ENCODE data around the gene EEF1G.

Gene EEF1G

DNA sequence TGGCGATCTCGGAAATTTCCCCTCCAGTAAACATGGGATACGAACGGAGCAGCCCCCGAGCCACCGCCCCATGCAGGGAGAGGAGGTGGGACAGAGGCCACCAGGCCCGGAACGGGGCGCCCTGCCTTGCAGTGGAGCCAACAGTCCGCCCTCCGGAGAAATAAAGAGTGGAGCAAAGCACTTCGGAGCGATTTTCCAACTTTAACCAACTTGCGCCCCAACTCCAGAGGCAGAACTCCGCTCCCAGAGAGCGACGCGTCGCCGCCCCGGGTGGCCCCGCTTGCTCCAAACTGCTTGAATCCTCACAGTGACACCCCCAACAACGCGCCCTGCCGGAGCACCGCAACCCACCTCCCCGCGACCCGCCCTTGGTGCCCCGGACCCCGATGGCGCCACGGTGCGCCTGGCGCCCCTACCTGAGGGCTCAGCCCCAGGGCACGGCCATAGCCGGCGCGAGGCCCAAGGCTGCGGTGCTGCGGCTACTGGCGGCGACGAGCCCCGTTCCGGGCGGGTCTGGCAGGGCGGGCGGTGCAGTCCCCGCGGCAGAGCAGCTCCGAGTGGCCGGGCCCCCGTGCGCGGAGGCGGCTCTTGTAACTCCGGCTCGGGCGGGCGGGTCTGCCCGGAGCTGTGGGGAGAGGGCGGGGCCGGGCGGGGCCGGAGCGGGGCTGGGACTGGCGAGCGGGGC is 27.3 kb downstream of the EEF1G start, which contains the start of gene AHNAK:
Gene AHNAK, minus strand, starts transcription at position 563 of the 685 bp plus-strand sequence. CDS start 10,708 bp downstream, outside the sequence.
- Histone ChIP-seq H4K20me1 (ENCODE audit: low read depth, low read length) (no peaks in the 10 kb centered on the region), H3K9me2 (replicated peaks; ENCODE audit: insufficient read depth, low read length) (no peaks in the 10 kb centered on the region), H3K27ac (ENCODE audit: low read depth, low read length) (no peak within 1 kb of the TSS), H3K79me2 (ENCODE audit: insufficient read depth, low read length) (no peaks in the 10 kb centered on the region), H3K36me3 (ENCODE audit: low read length) (no peaks in the 10 kb centered on the region), H3K27me3 (ENCODE audit: low read length) (no peaks in the 10 kb centered on the region), H3K4me3 (ENCODE audit: insufficient read depth, low read length, poor library complexity, severe bottlenecking) (no peak within 1 kb of the TSS), H3K9ac (ENCODE audit: low read length) (no peak within 1 kb of the TSS), H3K9me3 (ENCODE audit: insufficient read depth, low read length) (no peaks in the 10 kb centered on the region), H2AFZ (ENCODE audit: low read depth, low read length, severe bottlenecking) (no peak within 1 kb of the TSS), H3F3A (ENCODE audit: insufficient read depth) (no peaks in the 10 kb centered on the region), H3K4me2 (ENCODE audit: low read depth, low read length, poor library complexity, severe bottlenecking) (peak within 1 kb of the TSS; percentile 12)
- no peak for TF ChIP-seq EZH2phosphoT487 (conservative IDR thresholded peaks at IDR 0.05; ENCODE audit: low read length)
- TF ChIP-seq, protein P1, sequence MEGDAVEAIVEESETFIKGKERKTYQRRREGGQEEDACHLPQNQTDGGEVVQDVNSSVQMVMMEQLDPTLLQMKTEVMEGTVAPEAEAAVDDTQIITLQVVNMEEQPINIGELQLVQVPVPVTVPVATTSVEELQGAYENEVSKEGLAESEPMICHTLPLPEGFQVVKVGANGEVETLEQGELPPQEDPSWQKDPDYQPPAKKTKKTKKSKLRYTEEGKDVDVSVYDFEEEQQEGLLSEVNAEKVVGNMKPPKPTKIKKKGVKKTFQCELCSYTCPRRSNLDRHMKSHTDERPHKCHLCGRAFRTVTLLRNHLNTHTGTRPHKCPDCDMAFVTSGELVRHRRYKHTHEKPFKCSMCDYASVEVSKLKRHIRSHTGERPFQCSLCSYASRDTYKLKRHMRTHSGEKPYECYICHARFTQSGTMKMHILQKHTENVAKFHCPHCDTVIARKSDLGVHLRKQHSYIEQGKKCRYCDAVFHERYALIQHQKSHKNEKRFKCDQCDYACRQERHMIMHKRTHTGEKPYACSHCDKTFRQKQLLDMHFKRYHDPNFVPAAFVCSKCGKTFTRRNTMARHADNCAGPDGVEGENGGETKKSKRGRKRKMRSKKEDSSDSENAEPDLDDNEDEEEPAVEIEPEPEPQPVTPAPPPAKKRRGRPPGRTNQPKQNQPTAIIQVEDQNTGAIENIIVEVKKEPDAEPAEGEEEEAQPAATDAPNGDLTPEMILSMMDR (IDR thresholded peaks at IDR 0.05; ENCODE audit: insufficient read depth, low read length, poor library complexity, severe bottlenecking): no peak

DNA sequence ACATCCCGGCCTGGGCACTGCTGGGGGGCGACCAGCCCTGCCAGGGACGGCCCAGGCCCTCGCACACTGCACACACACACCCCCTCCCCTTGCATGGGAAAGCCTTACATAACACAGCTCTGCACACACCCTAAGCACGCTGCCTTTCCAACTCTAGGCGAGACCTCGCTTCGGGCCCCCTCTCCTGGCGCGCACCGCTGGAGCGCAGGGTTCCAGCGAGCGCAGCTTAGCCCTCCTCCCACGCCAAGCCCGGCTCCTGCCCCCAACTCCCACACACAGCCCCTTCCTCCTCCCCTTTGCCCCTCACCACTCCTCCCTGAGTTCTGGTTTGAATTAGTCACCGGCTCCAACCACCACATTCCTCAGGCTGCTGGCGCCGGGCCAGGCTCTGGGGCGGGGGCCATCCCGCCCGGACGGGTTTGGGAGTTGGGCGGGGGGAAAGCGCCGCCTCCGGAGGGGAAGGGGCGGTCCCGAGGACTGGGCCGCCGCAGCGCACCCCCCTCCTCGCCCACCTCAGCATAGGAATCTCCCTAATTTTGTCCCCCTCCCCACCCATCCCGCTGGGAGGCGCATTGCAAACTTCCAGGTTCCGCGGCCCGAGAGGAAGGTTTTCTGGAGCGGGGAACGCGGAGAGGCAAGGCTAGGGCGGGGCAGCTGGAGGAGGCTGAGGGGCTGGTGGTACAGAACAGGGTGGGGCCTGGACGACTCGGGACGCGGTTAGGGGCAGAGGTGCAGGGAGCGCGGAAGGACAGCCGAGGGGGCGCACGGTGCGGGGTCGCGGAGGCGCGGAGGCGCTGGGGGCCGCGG is 28.1 kb downstream of the EEF1G start:
- H3F3A ChIP-seq (ENCODE audit: insufficient read depth): no peaks in the 10 kb centered on the region
- no peak overlapping the region for H3K9ac ChIP-seq (ENCODE audit: low read length)
- H3K9me3 ChIP-seq (ENCODE audit: insufficient read depth, low read length): no peaks in the 10 kb centered on the region
- no peaks in the 10 kb centered on the region for H4K20me1 ChIP-seq (ENCODE audit: low read depth, low read length)
- H3K9me2 ChIP-seq (replicated peaks; ENCODE audit: insufficient read depth, low read length): no peaks in the 10 kb centered on the region
- H3K79me2 ChIP-seq (ENCODE audit: insufficient read depth, low read length): no peaks in the 10 kb centered on the region
- peak overlapping the region; percentile 12 for H3K4me2 ChIP-seq (ENCODE audit: low read depth, low read length, poor library complexity, severe bottlenecking)
- H3K4me3 ChIP-seq (ENCODE audit: insufficient read depth, low read length, poor library complexity, severe bottlenecking): no peak overlapping the region
- no peak for TF ChIP-seq EZH2phosphoT487 (conservative IDR thresholded peaks at IDR 0.05; ENCODE audit: low read length)
- TF ChIP-seq, protein P1 (IDR thresholded peaks at IDR 0.05; ENCODE audit: insufficient read depth, low read length, poor library complexity, severe bottlenecking): no peak
- no peak overlapping the region for H3K27ac ChIP-seq (ENCODE audit: low read depth, low read length)
- H3K36me3 ChIP-seq (ENCODE audit: low read length): no peaks in the 10 kb centered on the region
- no peaks in the 10 kb centered on the region for H3K27me3 ChIP-seq (ENCODE audit: low read length)
- H2AFZ ChIP-seq (ENCODE audit: low read depth, low read length, severe bottlenecking): no peak overlapping the region

DNA sequence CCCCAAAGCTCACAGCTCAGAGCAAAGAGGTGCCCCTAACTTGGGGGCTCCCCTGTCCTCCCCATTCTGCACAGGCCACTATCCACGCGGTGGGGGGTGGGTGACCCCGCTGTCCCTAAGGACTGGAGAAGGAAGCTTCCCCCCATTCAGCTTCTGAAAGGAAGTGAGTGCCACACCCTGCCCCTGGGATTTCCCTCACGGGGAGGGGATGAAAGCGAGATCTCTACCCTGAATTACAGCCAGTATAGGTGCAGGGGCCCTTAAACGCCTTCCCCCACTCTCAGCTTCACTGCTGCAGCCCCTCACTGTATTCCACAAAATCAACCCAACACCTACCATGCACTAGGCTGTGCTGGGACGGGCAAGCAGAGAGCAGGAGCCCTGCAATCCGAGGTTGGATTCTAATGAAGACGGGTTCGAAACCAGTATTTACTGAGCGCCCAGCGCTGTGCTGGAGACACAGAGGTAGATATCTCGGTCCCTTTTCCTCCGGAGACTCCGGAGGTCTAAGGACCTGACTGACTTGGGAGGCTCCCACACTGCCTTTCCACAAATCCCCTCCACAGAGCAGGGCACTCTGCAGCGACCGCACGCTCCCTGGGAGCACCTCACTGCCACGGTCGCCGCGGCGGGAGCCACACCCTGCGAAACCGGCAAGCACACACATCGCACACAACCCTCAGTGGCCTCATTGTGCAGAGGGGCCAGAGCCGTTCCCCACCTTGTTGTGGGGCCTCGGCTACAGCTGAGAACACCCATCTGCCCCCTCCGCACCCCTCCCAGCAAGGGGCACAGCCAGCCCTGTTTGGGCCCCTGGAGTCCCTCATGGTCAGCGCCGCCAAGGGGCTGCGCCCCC is 28.9 kb downstream of the EEF1G start:
- H3K27me3 ChIP-seq (ENCODE audit: low read length): no peaks in the 10 kb centered on the region
- H3F3A ChIP-seq (ENCODE audit: insufficient read depth): no peaks in the 10 kb centered on the region
- no peak overlapping the region for H2AFZ ChIP-seq (ENCODE audit: low read depth, low read length, severe bottlenecking)

More for the DNA sequence above, 28.9 kb downstream of the EEF1G start:
- Histone ChIP-seq H3K4me3 (ENCODE audit: insufficient read depth, low read length, poor library complexity, severe bottlenecking) (no peak overlapping the region), H3K27ac (ENCODE audit: low read depth, low read length) (no peak overlapping the region), H3K4me2 (ENCODE audit: low read depth, low read length, poor library complexity, severe bottlenecking) (no peak overlapping the region), H3K79me2 (ENCODE audit: insufficient read depth, low read length) (no peaks in the 10 kb centered on the region), H4K20me1 (ENCODE audit: low read depth, low read length) (no peaks in the 10 kb centered on the region), H3K9me3 (ENCODE audit: insufficient read depth, low read length) (no peaks in the 10 kb centered on the region), H3K9me2 (replicated peaks; ENCODE audit: insufficient read depth, low read length) (no peaks in the 10 kb centered on the region), H3K36me3 (ENCODE audit: low read length) (no peaks in the 10 kb centered on the region), H3K9ac (ENCODE audit: low read length) (no peak overlapping the region)
- TF ChIP-seq, protein P1 (IDR thresholded peaks at IDR 0.05; ENCODE audit: insufficient read depth, low read length, poor library complexity, severe bottlenecking): no peak
- TF ChIP-seq EZH2phosphoT487 (conservative IDR thresholded peaks at IDR 0.05; ENCODE audit: low read length): no peak

All from SU-DHL-6 (cell line).